HepG2 (cell line): ENCODE data around the gene HCFC2. TPM values are rescaled to one million over a fixed set of nuclear protein-coding genes. Genes with fewer than 3 reads are reported as not detected.

Experiments used
- CEBPG ChIP-seq: IDR thresholded peaks from 2 replicates; pipeline ENCODE4 v1.6.1; 2016
- FLYWCH1 ChIP-seq: sonication (generic); formaldehyde crosslinking; IDR thresholded peaks from 2 replicates; pipeline ENCODE4 v1.8.1; 2023; ENCODE audit warnings: mild to moderate bottlenecking, missing genetic modification reagents
- FOXO1 ChIP-seq: sonication (generic); formaldehyde crosslinking; IDR thresholded peaks from 2 replicates; pipeline ENCODE4 v1.4.0; 2020; ENCODE audit warnings: missing genetic modification reagents
- HDAC2 ChIP-seq: sonication (generic); formaldehyde crosslinking; IDR thresholded peaks from 2 replicates; pipeline ENCODE4 v1.4.0; 2020; ENCODE audit warnings: missing genetic modification reagents
- HNRNPLL ChIP-seq: fragments of 200-400 bp; formaldehyde crosslinking; IDR thresholded peaks from 2 replicates; pipeline ENCODE4 v1.6.1; 2017; ENCODE audit warnings: mild to moderate bottlenecking, low read depth, low read length; ENCODE audit not compliant: poor library complexity, severe bottlenecking
- MIER3 ChIP-seq: IDR thresholded peaks from 2 replicates; pipeline ENCODE4 v1.6.1; 2016; ENCODE audit warnings: missing compliant biosample characterization, borderline replicate concordance
- NCOR1 ChIP-seq: fragments of 200-600 bp; sonication (generic); IDR thresholded peaks from 2 replicates; pipeline ENCODE4 v1.7.0; 2017; ENCODE audit warnings: antibody characterized with exemption, low read length, borderline replicate concordance
- NR2C2 ChIP-seq: sonication (generic); formaldehyde crosslinking; IDR thresholded peaks from 2 replicates; pipeline ENCODE4 v1.4.0; 2020; ENCODE audit warnings: missing genetic modification reagents, mild to moderate bottlenecking, moderate library complexity, borderline replicate concordance
- SSRP1 ChIP-seq: IDR thresholded peaks from 2 replicates; pipeline ENCODE4 v1.6.1; 2016; ENCODE audit warnings: control low read depth
- TOE1 ChIP-seq: sonication (generic); formaldehyde crosslinking; IDR thresholded peaks from 2 replicates; pipeline ENCODE4 v1.4.0; 2020; ENCODE audit warnings: mild to moderate bottlenecking, missing genetic modification reagents
- YEATS4 ChIP-seq: sonication (generic); formaldehyde crosslinking; IDR thresholded peaks from 2 replicates; pipeline ENCODE4 v1.4.0; 2020; ENCODE audit warnings: missing genetic modification reagents, borderline replicate concordance
- ZBTB42 ChIP-seq: sonication (generic); formaldehyde crosslinking; IDR thresholded peaks from 2 replicates; pipeline ENCODE4 v1.5.0; 2020; ENCODE audit warnings: mild to moderate bottlenecking, missing genetic modification reagents
- ZMYM3 ChIP-seq: sonication (generic); formaldehyde crosslinking; IDR thresholded peaks from 2 replicates; pipeline ENCODE4 v1.5.1; 2020; ENCODE audit warnings: mild to moderate bottlenecking, missing genetic modification reagents
- ZNF251 ChIP-seq: sonication (generic); formaldehyde crosslinking; IDR thresholded peaks from 2 replicates; pipeline ENCODE4 v1.9.0; 2021; ENCODE audit warnings: mild to moderate bottlenecking, missing genetic modification reagents
- ZNF256 ChIP-seq: sonication (generic); formaldehyde crosslinking; conservative IDR thresholded peaks from 2 replicates; pipeline ENCODE4 v1.4.0; 2020; ENCODE audit warnings: missing genetic modification reagents
- ZNF496 ChIP-seq: sonication (generic); formaldehyde crosslinking; IDR thresholded peaks from 2 replicates; pipeline ENCODE4 v1.8.1; 2023; ENCODE audit warnings: mild to moderate bottlenecking, moderate library complexity, missing genetic modification reagents; ENCODE audit not compliant: insufficient replicate concordance
- ZNF709 ChIP-seq: sonication (generic); formaldehyde crosslinking; IDR thresholded peaks from 2 replicates; pipeline ENCODE4 v1.5.0; 2020; ENCODE audit warnings: mild to moderate bottlenecking, missing genetic modification reagents
- ZNF75D ChIP-seq: sonication (generic); formaldehyde crosslinking; IDR thresholded peaks from 2 replicates; pipeline ENCODE4 v1.8.1; 2023; ENCODE audit warnings: missing genetic modification reagents, mild to moderate bottlenecking, borderline replicate concordance
- ZNF776 ChIP-seq: sonication (generic); formaldehyde crosslinking; IDR thresholded peaks from 2 replicates; pipeline ENCODE4 v1.4.0; 2020; ENCODE audit warnings: mild to moderate bottlenecking, missing genetic modification reagents
- ZSCAN22 ChIP-seq: sonication (generic); formaldehyde crosslinking; IDR thresholded peaks from 2 replicates; pipeline ENCODE4 v1.4.0; 2020; ENCODE audit warnings: mild to moderate bottlenecking, missing genetic modification reagents
- polyA plus RNA-seq, 8 experiments: library from polyadenylated mRNA; depleted of rRNA in 3 of 8; stranded (reverse) in 7 of 8; unstranded in 1 of 8; fragments of >200 nt; fragmentation: Illumina TruSeq in 4 of 8; extraction: Trizol in 4 of 8; gene quantifications; 2 replicates each; pipeline versions ENCODE4 v1.2.1 to v1.2.3, GENCODE V29; 2011 to 2016; ENCODE audit warnings: low read depth in 4 of 8, missing spikeins in 1 of 8, mixed read lengths in 1 of 8; ENCODE audit not compliant: insufficient read depth in 1 of 8
- total RNA-seq, 5 experiments: library from RNA; depleted of rRNA; stranded (reverse); fragments of >200 nt; fragmentation: Illumina TruSeq; extraction: Trizol; gene quantifications; 2 replicates each; pipeline ENCODE4 v1.2.3, GENCODE V29; 2016; ENCODE audit warnings: low read depth in 1 of 5
- TF ChIP-seq, protein P1 (sequence below): sonication (generic); formaldehyde crosslinking; IDR thresholded peaks from 2 replicates; pipeline ENCODE4 v1.4.0; 2020; ENCODE audit warnings: missing genetic modification reagents
- TF ChIP-seq, protein P2 (sequence below): sonication (generic); formaldehyde crosslinking; IDR thresholded peaks from 2 replicates; pipeline ENCODE4 v1.8.0; 2022; ENCODE audit warnings: low read depth, missing genetic modification reagents
- TF ChIP-seq, protein P3 (sequence below): sonication (generic); formaldehyde crosslinking; IDR thresholded peaks from 2 replicates; pipeline ENCODE4 v1.8.1; 2022; ENCODE audit warnings: mild to moderate bottlenecking, missing genetic modification reagents
- TF ChIP-seq, protein P4 (sequence below): sonication (generic); formaldehyde crosslinking; IDR thresholded peaks from 2 replicates; pipeline ENCODE4 v1.8.0; 2022; ENCODE audit warnings: missing genetic modification reagents, mild to moderate bottlenecking, moderate library complexity, borderline replicate concordance
- TF ChIP-seq, protein P5 (sequence below): sonication (generic); formaldehyde crosslinking; IDR thresholded peaks from 2 replicates; pipeline ENCODE4 v1.4.0; 2020; ENCODE audit warnings: missing genetic modification reagents

Gene HCFC2
- total and polyA plus RNA-seq, 2 of the 13 experiments (the other 11 are each of a cell fraction or from before 2014, with no cell fraction given): 3.7 to 4.9 TPM

DNA sequence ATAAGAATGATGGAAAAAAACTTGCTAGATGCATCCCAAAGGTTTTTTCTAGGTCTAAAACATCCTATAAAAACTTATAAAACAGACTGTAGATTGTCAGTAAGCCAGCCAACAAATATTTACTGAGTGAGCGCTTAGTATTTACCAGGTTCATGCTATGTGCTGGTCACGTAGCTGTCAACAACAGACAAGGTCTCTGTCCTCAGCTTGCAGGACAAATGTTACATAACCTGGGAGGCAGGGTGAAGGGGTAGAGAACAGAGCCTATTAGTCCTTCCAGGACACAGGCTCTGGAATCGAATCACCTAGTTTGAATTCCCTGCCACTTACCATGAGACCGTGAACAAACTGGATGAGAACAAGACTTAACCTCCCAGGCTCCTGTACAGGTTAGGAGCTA lies 67.3 kb downstream of the HCFC2 start (continued):
- TF ChIP-seq ZNF496 (CRISPR knock-in tag) (no peak), ZNF251 (CRISPR knock-in tag) (no peak), ZNF256 (CRISPR knock-in tag) (no peak), HNRNPLL (no peak), YEATS4 (no peak), NR2C2 (CRISPR knock-in tag) (no peak), NCOR1 (no peak), CEBPG (peak; percentile 70), SSRP1 (CRISPR knock-in tag) (no peak), ZBTB42 (no peak), ZSCAN22 (no peak), ZNF709 (CRISPR knock-in tag) (no peak), FLYWCH1 (CRISPR knock-in tag) (no peak), FOXO1 (CRISPR knock-in tag) (peak; percentile 94), MIER3 (CRISPR knock-in tag) (peak; percentile 73; the same call in 1 of the 2 replicates), ZNF75D (CRISPR knock-in tag) (no peak), ZNF776 (CRISPR knock-in tag) (no peak), TOE1 (CRISPR knock-in tag) (no peak), ZMYM3 (peak; percentile 84), HDAC2 (CRISPR knock-in tag) (peak; percentile 61)
- TF ChIP-seq, protein P1, sequence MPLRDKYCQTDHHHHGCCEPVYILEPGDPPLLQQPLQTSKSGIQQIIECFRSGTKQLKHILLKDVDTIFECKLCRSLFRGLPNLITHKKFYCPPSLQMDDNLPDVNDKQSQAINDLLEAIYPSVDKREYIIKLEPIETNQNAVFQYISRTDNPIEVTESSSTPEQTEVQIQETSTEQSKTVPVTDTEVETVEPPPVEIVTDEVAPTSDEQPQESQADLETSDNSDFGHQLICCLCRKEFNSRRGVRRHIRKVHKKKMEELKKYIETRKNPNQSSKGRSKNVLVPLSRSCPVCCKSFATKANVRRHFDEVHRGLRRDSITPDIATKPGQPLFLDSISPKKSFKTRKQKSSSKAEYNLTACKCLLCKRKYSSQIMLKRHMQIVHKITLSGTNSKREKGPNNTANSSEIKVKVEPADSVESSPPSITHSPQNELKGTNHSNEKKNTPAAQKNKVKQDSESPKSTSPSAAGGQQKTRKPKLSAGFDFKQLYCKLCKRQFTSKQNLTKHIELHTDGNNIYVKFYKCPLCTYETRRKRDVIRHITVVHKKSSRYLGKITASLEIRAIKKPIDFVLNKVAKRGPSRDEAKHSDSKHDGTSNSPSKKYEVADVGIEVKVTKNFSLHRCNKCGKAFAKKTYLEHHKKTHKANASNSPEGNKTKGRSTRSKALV (CRISPR knock-in tag): no peak
- TF ChIP-seq, protein P2, sequence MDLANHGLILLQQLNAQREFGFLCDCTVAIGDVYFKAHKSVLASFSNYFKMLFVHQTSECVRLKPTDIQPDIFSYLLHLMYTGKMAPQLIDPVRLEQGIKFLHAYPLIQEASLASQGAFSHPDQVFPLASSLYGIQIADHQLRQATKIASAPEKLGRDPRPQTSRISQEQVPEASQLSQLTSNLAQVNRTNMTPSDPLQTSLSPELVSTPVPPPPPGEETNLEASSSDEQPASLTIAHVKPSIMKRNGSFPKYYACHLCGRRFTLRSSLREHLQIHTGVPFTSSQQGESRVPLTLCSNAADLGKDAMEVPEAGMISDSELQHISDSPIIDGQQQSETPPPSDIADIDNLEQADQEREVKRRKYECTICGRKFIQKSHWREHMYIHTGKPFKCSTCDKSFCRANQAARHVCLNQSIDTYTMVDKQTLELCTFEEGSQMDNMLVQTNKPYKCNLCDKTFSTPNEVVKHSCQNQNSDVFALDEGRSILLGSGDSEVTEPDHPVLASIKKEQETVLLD: no peak
- TF ChIP-seq, protein P3, sequence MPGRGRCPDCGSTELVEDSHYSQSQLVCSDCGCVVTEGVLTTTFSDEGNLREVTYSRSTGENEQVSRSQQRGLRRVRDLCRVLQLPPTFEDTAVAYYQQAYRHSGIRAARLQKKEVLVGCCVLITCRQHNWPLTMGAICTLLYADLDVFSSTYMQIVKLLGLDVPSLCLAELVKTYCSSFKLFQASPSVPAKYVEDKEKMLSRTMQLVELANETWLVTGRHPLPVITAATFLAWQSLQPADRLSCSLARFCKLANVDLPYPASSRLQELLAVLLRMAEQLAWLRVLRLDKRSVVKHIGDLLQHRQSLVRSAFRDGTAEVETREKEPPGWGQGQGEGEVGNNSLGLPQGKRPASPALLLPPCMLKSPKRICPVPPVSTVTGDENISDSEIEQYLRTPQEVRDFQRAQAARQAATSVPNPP (CRISPR knock-in tag): no peak
- TF ChIP-seq, protein P4, sequence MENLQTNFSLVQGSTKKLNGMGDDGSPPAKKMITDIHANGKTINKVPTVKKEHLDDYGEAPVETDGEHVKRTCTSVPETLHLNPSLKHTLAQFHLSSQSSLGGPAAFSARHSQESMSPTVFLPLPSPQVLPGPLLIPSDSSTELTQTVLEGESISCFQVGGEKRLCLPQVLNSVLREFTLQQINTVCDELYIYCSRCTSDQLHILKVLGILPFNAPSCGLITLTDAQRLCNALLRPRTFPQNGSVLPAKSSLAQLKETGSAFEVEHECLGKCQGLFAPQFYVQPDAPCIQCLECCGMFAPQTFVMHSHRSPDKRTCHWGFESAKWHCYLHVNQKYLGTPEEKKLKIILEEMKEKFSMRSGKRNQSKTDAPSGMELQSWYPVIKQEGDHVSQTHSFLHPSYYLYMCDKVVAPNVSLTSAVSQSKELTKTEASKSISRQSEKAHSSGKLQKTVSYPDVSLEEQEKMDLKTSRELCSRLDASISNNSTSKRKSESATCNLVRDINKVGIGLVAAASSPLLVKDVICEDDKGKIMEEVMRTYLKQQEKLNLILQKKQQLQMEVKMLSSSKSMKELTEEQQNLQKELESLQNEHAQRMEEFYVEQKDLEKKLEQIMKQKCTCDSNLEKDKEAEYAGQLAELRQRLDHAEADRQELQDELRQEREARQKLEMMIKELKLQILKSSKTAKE (CRISPR knock-in tag): peak; percentile 90
- TF ChIP-seq, protein P5, sequence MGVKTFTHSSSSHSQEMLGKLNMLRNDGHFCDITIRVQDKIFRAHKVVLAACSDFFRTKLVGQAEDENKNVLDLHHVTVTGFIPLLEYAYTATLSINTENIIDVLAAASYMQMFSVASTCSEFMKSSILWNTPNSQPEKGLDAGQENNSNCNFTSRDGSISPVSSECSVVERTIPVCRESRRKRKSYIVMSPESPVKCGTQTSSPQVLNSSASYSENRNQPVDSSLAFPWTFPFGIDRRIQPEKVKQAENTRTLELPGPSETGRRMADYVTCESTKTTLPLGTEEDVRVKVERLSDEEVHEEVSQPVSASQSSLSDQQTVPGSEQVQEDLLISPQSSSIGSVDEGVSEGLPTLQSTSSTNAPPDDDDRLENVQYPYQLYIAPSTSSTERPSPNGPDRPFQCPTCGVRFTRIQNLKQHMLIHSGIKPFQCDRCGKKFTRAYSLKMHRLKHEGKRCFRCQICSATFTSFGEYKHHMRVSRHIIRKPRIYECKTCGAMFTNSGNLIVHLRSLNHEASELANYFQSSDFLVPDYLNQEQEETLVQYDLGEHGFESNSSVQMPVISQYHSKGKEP (CRISPR knock-in tag): no peak
